ENCODE data around the gene CSNK1A1. TPM values are rescaled to one million over a fixed set of nuclear protein-coding genes. Genes with fewer than 3 reads are reported as not detected.
"Not testable (repeated sequence)": the region's sequence is repeated elsewhere in the genome, so short reads cannot be mapped to it uniquely, and the experiment has no call there.

CSNK1A1 gene
- polyA plus RNA-seq, 1 of the 3 experiments (the other 2 are of a cell fraction) = 70.7 TPM

DNA sequence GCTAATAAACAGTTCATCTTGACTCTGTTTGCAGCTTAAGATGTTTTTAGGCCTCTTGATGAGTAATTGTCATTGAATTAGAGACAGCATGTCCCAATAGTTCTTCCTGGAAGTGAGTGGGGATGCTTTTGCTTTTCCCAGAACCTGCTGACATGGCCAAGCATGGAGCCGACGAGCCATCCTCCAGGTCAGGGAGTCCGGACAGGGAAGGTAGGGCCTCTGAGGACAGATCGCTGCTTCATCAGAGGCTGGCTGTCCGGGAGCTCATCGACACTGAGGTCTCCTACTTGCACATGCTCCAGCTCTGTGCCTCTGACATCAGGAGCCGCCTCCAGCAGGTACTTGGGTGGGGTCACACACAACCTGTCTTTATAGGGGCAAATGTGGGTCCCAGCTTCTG lies 46.4 kb upstream of the CSNK1A1 start:
- CTCF ChIA-PET = interaction anchor here (0.9 to 1.5 kb wide), 4 partner anchors 11 to 156 kb away, joined by 3 to 5 read pairs (median 3); no protein-coding TSS in a partner anchor
- WGBS (ENCODE audit: low lambda C conversion rate) = 87% methylated on average over 7 of the region's 7 CpGs
- no peak overlapping the region for H3K9ac ChIP-seq
- no peak overlapping the region for H3K4me2 ChIP-seq
- H3K27ac ChIP-seq (ENCODE audit: low read depth in 2 of 2, low read length in 1 of 2) = no peak overlapping the region
- H3K79me2 ChIP-seq (ENCODE audit: insufficient read depth) = no peaks in the 10 kb centered on the region
- no peaks in the 10 kb centered on the region for H3K9me2 ChIP-seq
- H3K27me3 ChIP-seq (ENCODE audit: insufficient read depth) = no peaks in the 10 kb centered on the region
- TF ChIP-seq, protein P1, sequence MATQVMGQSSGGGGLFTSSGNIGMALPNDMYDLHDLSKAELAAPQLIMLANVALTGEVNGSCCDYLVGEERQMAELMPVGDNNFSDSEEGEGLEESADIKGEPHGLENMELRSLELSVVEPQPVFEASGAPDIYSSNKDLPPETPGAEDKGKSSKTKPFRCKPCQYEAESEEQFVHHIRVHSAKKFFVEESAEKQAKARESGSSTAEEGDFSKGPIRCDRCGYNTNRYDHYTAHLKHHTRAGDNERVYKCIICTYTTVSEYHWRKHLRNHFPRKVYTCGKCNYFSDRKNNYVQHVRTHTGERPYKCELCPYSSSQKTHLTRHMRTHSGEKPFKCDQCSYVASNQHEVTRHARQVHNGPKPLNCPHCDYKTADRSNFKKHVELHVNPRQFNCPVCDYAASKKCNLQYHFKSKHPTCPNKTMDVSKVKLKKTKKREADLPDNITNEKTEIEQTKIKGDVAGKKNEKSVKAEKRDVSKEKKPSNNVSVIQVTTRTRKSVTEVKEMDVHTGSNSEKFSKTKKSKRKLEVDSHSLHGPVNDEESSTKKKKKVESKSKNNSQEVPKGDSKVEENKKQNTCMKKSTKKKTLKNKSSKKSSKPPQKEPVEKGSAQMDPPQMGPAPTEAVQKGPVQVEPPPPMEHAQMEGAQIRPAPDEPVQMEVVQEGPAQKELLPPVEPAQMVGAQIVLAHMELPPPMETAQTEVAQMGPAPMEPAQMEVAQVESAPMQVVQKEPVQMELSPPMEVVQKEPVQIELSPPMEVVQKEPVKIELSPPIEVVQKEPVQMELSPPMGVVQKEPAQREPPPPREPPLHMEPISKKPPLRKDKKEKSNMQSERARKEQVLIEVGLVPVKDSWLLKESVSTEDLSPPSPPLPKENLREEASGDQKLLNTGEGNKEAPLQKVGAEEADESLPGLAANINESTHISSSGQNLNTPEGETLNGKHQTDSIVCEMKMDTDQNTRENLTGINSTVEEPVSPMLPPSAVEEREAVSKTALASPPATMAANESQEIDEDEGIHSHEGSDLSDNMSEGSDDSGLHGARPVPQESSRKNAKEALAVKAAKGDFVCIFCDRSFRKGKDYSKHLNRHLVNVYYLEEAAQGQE (IDR thresholded peaks at IDR 0.05; ENCODE audit: low read depth, low read length) = no peak
- TF ChIP-seq GATA2 (CRISPR knock-in tag; IDR thresholded peaks at IDR 0.05) = no peak
- no peak for TF ChIP-seq IRF3 (IDR thresholded peaks at IDR 0.05; ENCODE audit: low read depth, low read length)
- no peak for TF ChIP-seq RAD21 (IDR thresholded peaks at IDR 0.05; ENCODE audit: low read length)
- H3K9me3 ChIP-seq = no peaks in the 10 kb centered on the region
- H3F3A ChIP-seq (replicated peaks; ENCODE audit: insufficient read depth) = no peaks in the 10 kb centered on the region
- no peak overlapping the region for H3K4me3 ChIP-seq (ENCODE audit: low read depth in 2 of 2, low read length in 1 of 2)
- no peaks in the 10 kb centered on the region for H4K20me1 ChIP-seq (ENCODE audit: insufficient read depth)
- no peak for DNase-seq
- no peaks in the 10 kb centered on the region for H3K4me1 ChIP-seq (ENCODE audit: control insufficient read depth in 1 of 2, insufficient read depth in 2 of 2, low read depth in 1 of 2, low read length in 1 of 2)
- POLR2A ChIA-PET = interaction anchor here (0.6 kb wide), 1 partner anchor 1815 kb away, joined by 4 read pairs; no protein-coding TSS in a partner anchor
- peaks cover 0 to 3% of the 10 kb centered on the region in 2 experiments for H3K36me3 ChIP-seq (replicated peaks in 1 of 2; ENCODE audit: control insufficient read depth in 1 of 2, insufficient read depth in 2 of 2, low read length in 1 of 2)
- H2AFZ ChIP-seq (ENCODE audit: low read depth) = no peak overlapping the region

- Histone ChIP-seq H3K4me2 (no peak overlapping the region), H3F3A (replicated peaks; ENCODE audit: insufficient read depth) (no peaks in the 10 kb centered on the region), H3K9ac (no peak overlapping the region), H4K20me1 (ENCODE audit: insufficient read depth) (no peaks in the 10 kb centered on the region), H3K27me3 (ENCODE audit: insufficient read depth) (no peaks in the 10 kb centered on the region), H3K27ac (ENCODE audit: low read depth in 2 of 2, low read length in 1 of 2) (no peak overlapping the region), H3K4me3 (ENCODE audit: low read depth in 2 of 2, low read length in 1 of 2) (no peak overlapping the region), H3K36me3 (replicated peaks in 1 of 2; ENCODE audit: control insufficient read depth in 1 of 2, insufficient read depth in 2 of 2, low read length in 1 of 2) (no peaks in the 10 kb centered on the region), H2AFZ (ENCODE audit: low read depth) (no peak overlapping the region), H3K4me1 (ENCODE audit: control insufficient read depth in 1 of 2, insufficient read depth in 2 of 2, low read depth in 1 of 2, low read length in 1 of 2) (no peaks in the 10 kb centered on the region), H3K9me3 (no peaks in the 10 kb centered on the region), H3K9me2 (no peaks in the 10 kb centered on the region), H3K79me2 (ENCODE audit: insufficient read depth) (no peaks in the 10 kb centered on the region)
- TF ChIP-seq TCF12 (IDR thresholded peaks at IDR 0.05) = no peak
- TF ChIP-seq FOXJ3 (CRISPR knock-in tag; IDR thresholded peaks at IDR 0.05) = no peak
- TF ChIP-seq FOSL2 (IDR thresholded peaks at IDR 0.05; ENCODE audit: borderline replicate concordance, low read depth) = no peak
- TF ChIP-seq, protein P2, sequence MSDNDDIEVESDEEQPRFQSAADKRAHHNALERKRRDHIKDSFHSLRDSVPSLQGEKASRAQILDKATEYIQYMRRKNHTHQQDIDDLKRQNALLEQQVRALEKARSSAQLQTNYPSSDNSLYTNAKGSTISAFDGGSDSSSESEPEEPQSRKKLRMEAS (IDR thresholded peaks at IDR 0.05; ENCODE audit: low read depth) = no peak
- TF ChIP-seq TAF1 (IDR thresholded peaks at IDR 0.05; ENCODE audit: borderline replicate concordance, low read depth, low read length) = no peak
- TF ChIP-seq RAD21 (IDR thresholded peaks at IDR 0.05; ENCODE audit: low read length) = no peak
- TF ChIP-seq RCOR1 (IDR thresholded peaks at IDR 0.05; ENCODE audit: low read length) = no peak
- no peak for TF ChIP-seq SIN3A (IDR thresholded peaks at IDR 0.05; ENCODE audit: borderline replicate concordance, low read depth, low read length)
- ChIA-PET CTCF (interaction anchor here (1.0 to 1.5 kb wide), 3 partner anchors 10 to 22 kb away, joined by 3 to 5 read pairs (median 4); no protein-coding TSS in a partner anchor), POLR2A (no interaction called here)
- DNase-seq = no peak
- WGBS (ENCODE audit: low lambda C conversion rate) = 85% methylated on average over 2 of the region's 2 CpGs
Measured at GRCh38 chr5:149596712-149597111, 45.5 kb upstream of the CSNK1A1 start.

DNA sequence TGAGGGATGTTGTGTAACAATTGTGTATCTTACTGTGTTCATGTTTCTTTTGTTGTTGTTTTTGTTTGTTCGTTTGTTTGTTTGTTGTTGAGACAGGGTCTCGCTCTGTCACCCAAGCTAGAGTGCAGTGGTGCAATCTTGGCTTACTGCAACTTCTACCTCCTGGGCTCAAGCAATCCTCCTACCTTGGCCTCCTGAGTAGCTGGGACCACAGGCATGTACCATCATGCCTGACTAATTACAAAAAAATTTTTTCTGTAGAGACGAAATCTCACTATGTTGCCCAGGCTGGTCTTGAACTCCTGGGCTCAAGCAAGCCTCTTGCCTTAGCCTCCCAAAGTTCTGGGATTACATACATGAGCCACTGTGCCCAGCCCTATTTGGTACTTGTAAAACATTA lies 43.9 kb upstream of the CSNK1A1 start:
- CTCF ChIA-PET = interaction anchor here (1.1 to 1.2 kb wide), 2 partner anchors 24 to 161 kb away, joined by 3 to 7 read pairs; no protein-coding TSS in a partner anchor

More for the DNA sequence above, 43.9 kb upstream of the CSNK1A1 start:
- H2AFZ ChIP-seq (ENCODE audit: low read depth); H4K20me1 ChIP-seq (ENCODE audit: insufficient read depth); DNase-seq; H3K9me3 ChIP-seq; H3K9ac ChIP-seq; H3K79me2 ChIP-seq (ENCODE audit: insufficient read depth); H3K27ac ChIP-seq (ENCODE audit: low read depth in 2 of 2, low read length in 1 of 2); H3K36me3 ChIP-seq (replicated peaks in 1 of 2; ENCODE audit: control insufficient read depth in 1 of 2, insufficient read depth in 2 of 2, low read length in 1 of 2); H3K4me3 ChIP-seq (ENCODE audit: low read depth in 2 of 2, low read length in 1 of 2); H3K27me3 ChIP-seq (ENCODE audit: insufficient read depth); H3K4me2 ChIP-seq; H3F3A ChIP-seq (replicated peaks; ENCODE audit: insufficient read depth); POLR2A ChIA-PET; H3K9me2 ChIP-seq; H3K4me1 ChIP-seq (ENCODE audit: control insufficient read depth in 1 of 2, insufficient read depth in 2 of 2, low read depth in 1 of 2, low read length in 1 of 2): not testable (repeated sequence)
- WGBS (ENCODE audit: low lambda C conversion rate) = 54% methylated on average over 3 of the region's 3 CpGs

Data from SK-N-SH (cell line).